Osteoblast (primary cell): ENCODE results near the gene PIK3IP1. TPM values are rescaled to one million over a fixed set of nuclear protein-coding genes. Genes with fewer than 3 reads are reported as not detected.

Source experiments
- DNase-seq: peaks from one replicate; pipeline ENCODE4 v3.0.0; 2011; ENCODE audit warnings: low spot score, mixed read lengths; ENCODE audit not compliant: insufficient read length; ENCODE audit errors: missing footprints
- H2AFZ ChIP-seq: 2 replicates; pipeline ENCODE4 v1.6.0; 2011; ENCODE audit warnings: mild to moderate bottlenecking, low read length
- H3K27ac ChIP-seq: 2 replicates; pipeline ENCODE4 v1.5.1; 2011; ENCODE audit warnings: mild to moderate bottlenecking, low read depth, low read length, moderate library complexity
- H3K27me3 ChIP-seq: 2 replicates; pipeline ENCODE4 v1.6.0; 2012; ENCODE audit warnings: mild to moderate bottlenecking, control low read depth, inconsistent platforms, low read length, moderate library complexity; ENCODE audit not compliant: insufficient read depth
- H3K36me3 ChIP-seq: 2 replicates; pipeline ENCODE4 v1.5.1; 2011; ENCODE audit warnings: mild to moderate bottlenecking, low read length, control low read depth, moderate library complexity; ENCODE audit not compliant: insufficient read depth
- H3K4me1 ChIP-seq: 2 replicates; pipeline ENCODE4 v1.5.1; 2011; ENCODE audit warnings: mild to moderate bottlenecking, low read length, control low read depth, moderate library complexity; ENCODE audit not compliant: insufficient read depth
- H3K4me2 ChIP-seq: 2 replicates; pipeline ENCODE4 v1.6.0; 2011; ENCODE audit warnings: mild to moderate bottlenecking, low read length; ENCODE audit not compliant: insufficient read depth
- H3K4me3 ChIP-seq: fragments of 200-600 bp; sonication (generic); 3 replicates; pipeline ENCODE4 v1.5.1; 2012; ENCODE audit warnings: mild to moderate bottlenecking, low read length, inconsistent platforms; ENCODE audit not compliant: insufficient read depth
- H3K79me2 ChIP-seq: 2 replicates; pipeline ENCODE4 v1.6.0; 2012; ENCODE audit warnings: mild to moderate bottlenecking, low read length, control low read depth, inconsistent platforms; ENCODE audit not compliant: insufficient read depth
- H3K9me3 ChIP-seq: 2 replicates; pipeline ENCODE4 v1.5.1; 2011; ENCODE audit warnings: low read depth, low read length, control low read depth
- H4K20me1 ChIP-seq: 2 replicates; pipeline ENCODE4 v1.6.0; 2012; ENCODE audit warnings: mild to moderate bottlenecking, low read length, control low read depth; ENCODE audit not compliant: insufficient read depth
- CTCF ChIP-seq: IDR thresholded peaks from 2 replicates; pipeline ENCODE4 v1.5.1; 2011; ENCODE audit warnings: mild to moderate bottlenecking, low read depth, low read length, moderate library complexity; ENCODE audit errors: extremely low read depth
- total RNA-seq: library from RNA; depleted of rRNA; stranded (reverse); fragments of >200 nt; gene quantifications from 2 replicates; pipeline ENCODE4 v1.2.3, GENCODE V29; 2012

Gene PIK3IP1
- total RNA-seq, 1 donor: 31.5 TPM

- H3K4me1 ChIP-seq: no peaks in the 10 kb centered on the region
- TF ChIP-seq CTCF: no peak
- peaks cover 54% of the 10 kb centered on the region for H3K36me3 ChIP-seq
- H2AFZ ChIP-seq: no peak overlapping the region
- H3K27ac ChIP-seq: no peak overlapping the region
- no peak for DNase-seq
- H3K27me3 ChIP-seq: no peaks in the 10 kb centered on the region
- no peak overlapping the region for H3K4me3 ChIP-seq
- no peaks in the 10 kb centered on the region for H4K20me1 ChIP-seq
- no peaks in the 10 kb centered on the region for H3K79me2 ChIP-seq
- H3K9me3 ChIP-seq: no peaks in the 10 kb centered on the region
- H3K4me2 ChIP-seq: no peak overlapping the region
Observed at GRCh38 chr22:31271485-31271884, 20.8 kb downstream of the PIK3IP1 start.

- Histone ChIP-seq H3K9me3 (no peaks in the 10 kb centered on the region), H3K4me1 (no peaks in the 10 kb centered on the region), H3K27ac (no peak overlapping the region), H3K79me2 (no peaks in the 10 kb centered on the region), H2AFZ (no peak overlapping the region), H4K20me1 (no peaks in the 10 kb centered on the region), H3K36me3 (peaks cover 57% of the 10 kb centered on the region), H3K27me3 (no peaks in the 10 kb centered on the region), H3K4me2 (no peak overlapping the region), H3K4me3 (no peak overlapping the region)
- DNase-seq: no peak
- no peak for TF ChIP-seq CTCF
Observed at GRCh38 chr22:31271026-31271425, 21.3 kb downstream of the PIK3IP1 start.

GRCh38 chr22:31269892-31270579, 22.3 kb downstream of the PIK3IP1 start:
- Histone ChIP-seq H3K79me2 (no peaks in the 10 kb centered on the region), H3K27ac (no peak overlapping the region), H4K20me1 (no peaks in the 10 kb centered on the region), H3K4me2 (no peak overlapping the region), H3K27me3 (no peaks in the 10 kb centered on the region), H3K4me3 (no peak overlapping the region), H3K9me3 (no peaks in the 10 kb centered on the region), H3K36me3 (peaks cover 51% of the 10 kb centered on the region), H3K4me1 (no peaks in the 10 kb centered on the region), H2AFZ (no peak overlapping the region)
- no peak for DNase-seq
- TF ChIP-seq CTCF: no peak

GRCh38 chr22:31268281-31268680, 24.0 kb downstream of the PIK3IP1 start:
- Histone ChIP-seq H3K27me3 (no peaks in the 10 kb centered on the region), H3K27ac (no peak overlapping the region), H3K4me3 (no peak overlapping the region), H2AFZ (no peak overlapping the region), H3K4me2 (no peak overlapping the region), H4K20me1 (no peaks in the 10 kb centered on the region), H3K79me2 (no peaks in the 10 kb centered on the region), H3K4me1 (no peaks in the 10 kb centered on the region), H3K36me3 (peaks cover 47% of the 10 kb centered on the region), H3K9me3 (no peaks in the 10 kb centered on the region)
- DNase-seq: no peak
- TF ChIP-seq CTCF: no peak
